Umbilical cord (tissue), 2 donors: ENCODE results near the gene NPIPB8. TPM values are rescaled to one million over a fixed set of nuclear protein-coding genes. Genes with fewer than 3 reads are reported as not detected.
"Not testable (repeated sequence)": the region's sequence is repeated elsewhere in the genome, so short reads cannot be mapped to it uniquely, and the experiment has no call there.

Source experiments
- DNase-seq: peaks from one replicate; pipeline ENCODE4 v3.0.0-alpha.2; 2015; ENCODE audit warnings: low spot score
- total RNA-seq: library from RNA; depleted of rRNA; stranded (reverse); fragments of >200 nt; gene quantifications from one replicate; pipeline ENCODE4 v1.2.3, GENCODE V29; 2014; ENCODE audit warnings: low replicate concordance; ENCODE audit not compliant: insufficient read depth

The NPIPB8 gene
- total RNA-seq, 1 donor from 2014 or later, result not detected

GRCh38 chr16:28623172-28623711 is 14.6 kb upstream of the NPIPB8 start:
- DNase-seq, result peak; percentile 45

- not testable (repeated sequence) for DNase-seq
Observed at GRCh38 chr16:28630905-28631304, 7.0 kb upstream of the NPIPB8 start.

GRCh38 chr16:28636093-28636823 is 1.6 kb upstream of the NPIPB8 start:
- not testable (repeated sequence) for DNase-seq

- not testable (repeated sequence) for DNase-seq
Observed at GRCh38 chr16:28638359-28638758, 494 bp downstream of the NPIPB8 start.

- DNase-seq, result not testable (repeated sequence)
Observed at GRCh38 chr16:28639959-28640358, 2.1 kb downstream of the NPIPB8 start.

- DNase-seq, result not testable (repeated sequence)
Observed at GRCh38 chr16:28666264-28666663, 28.4 kb downstream of the NPIPB8 start.

GRCh38 chr16:28667480-28667879 is 29.6 kb downstream of the NPIPB8 start:
- DNase-seq, result not testable (repeated sequence)

- DNase-seq, result not testable (repeated sequence)
Observed at GRCh38 chr16:28668199-28668598, 30.3 kb downstream of the NPIPB8 start.

- not testable (repeated sequence) for DNase-seq
Observed at GRCh38 chr16:28688327-28688952, 50.6 kb downstream of the NPIPB8 start.

GRCh38 chr16:28689425-28689824 is 51.6 kb downstream of the NPIPB8 start:
- DNase-seq, result not testable (repeated sequence)

- DNase-seq, result not testable (repeated sequence)
Observed at GRCh38 chr16:28691722-28692121, 53.9 kb downstream of the NPIPB8 start.

GRCh38 chr16:28693257-28693950 is 55.5 kb downstream of the NPIPB8 start:
- DNase-seq, result not testable (repeated sequence)

- not testable (repeated sequence) for DNase-seq
Observed at GRCh38 chr16:28699792-28700191, 61.9 kb downstream of the NPIPB8 start.

- not testable (repeated sequence) for DNase-seq
Observed at GRCh38 chr16:28700349-28700748, 62.5 kb downstream of the NPIPB8 start.

GRCh38 chr16:28701384-28701783 is 63.5 kb downstream of the NPIPB8 start:
- DNase-seq, result not testable (repeated sequence)

- not testable (repeated sequence) for DNase-seq
Observed at GRCh38 chr16:28704246-28704645, 66.4 kb downstream of the NPIPB8 start.

Other genes with a start within 250 kb of the NPIPB8 start
- gene EIF3CL, start 234.2 kb upstream of the NPIPB8 start, total RNA-seq, result 75.1 TPM
- gene NPIPB7, start 165.7 kb upstream of the NPIPB8 start, total RNA-seq, result not detected
- gene CLN3, start 146.0 kb upstream of the NPIPB8 start, total RNA-seq, result 20.9 TPM
- 0.72 TPM for gene APOBR, start 143.4 kb upstream of the NPIPB8 start, total RNA-seq
- not detected for gene IL27, start 131.2 kb upstream of the NPIPB8 start, total RNA-seq
- gene NUPR1, start 99.1 kb upstream of the NPIPB8 start, total RNA-seq, result 8.7 TPM
- gene SGF29, start 84.1 kb upstream of the NPIPB8 start, total RNA-seq, result 14.0 TPM
- not detected for gene SULT1A2, start 41.0 kb upstream of the NPIPB8 start, total RNA-seq
- 1.7 TPM for gene SULT1A1, start 28.0 kb upstream of the NPIPB8 start, total RNA-seq
- gene EIF3C, start 73.4 kb downstream of the NPIPB8 start, total RNA-seq, result 91.2 TPM
- gene NPIPB9, start 113.7 kb downstream of the NPIPB8 start, total RNA-seq, result 6.0 TPM
- 7.2 TPM for gene ATXN2L, start 184.9 kb downstream of the NPIPB8 start, total RNA-seq
- gene TUFM, start 208.3 kb downstream of the NPIPB8 start, total RNA-seq, result 37.3 TPM
- gene SH2B1, start 225.8 kb downstream of the NPIPB8 start, total RNA-seq, result 5.5 TPM
- 0.24 TPM for gene ATP2A1, start 240.4 kb downstream of the NPIPB8 start, total RNA-seq